Mesendoderm (in vitro differentiated cells): ENCODE measurements around the gene VPS35.

Experiments
- DNase-seq: peaks from one replicate; pipeline ENCODE4 v3.0.0; 2013
- H2AK5ac ChIP-seq: 2 replicates; pipeline ENCODE4 v1.6.1; 2013; ENCODE audit warnings: low read length, inconsistent platforms
- H2BK120ac ChIP-seq: 2 replicates; pipeline ENCODE4 v1.6.1; 2013; ENCODE audit warnings: low read depth, mild to moderate bottlenecking, low read length, moderate library complexity, mixed read lengths
- H2BK15ac ChIP-seq: replicated peaks from 2 replicates; pipeline ENCODE4 v1.6.1; 2013; ENCODE audit warnings: low read depth, mild to moderate bottlenecking, moderate library complexity
- H2BK5ac ChIP-seq: 2 replicates; pipeline ENCODE4 v1.6.1; 2013; ENCODE audit warnings: low read length, inconsistent platforms
- H3K18ac ChIP-seq: 2 replicates; pipeline ENCODE4 v1.6.1; 2013; ENCODE audit warnings: mild to moderate bottlenecking, low read length, mixed read lengths
- H3K23ac ChIP-seq: one replicate; pipeline ENCODE4 v1.6.1; 2013; ENCODE audit warnings: low read length
- H3K27ac ChIP-seq: 2 replicates; pipeline ENCODE4 v1.5.1; 2013; ENCODE audit warnings: low read depth, mild to moderate bottlenecking, inconsistent platforms, low read length, moderate library complexity
- H3K27me3 ChIP-seq: 2 replicates; pipeline ENCODE4 v1.6.1; 2013; ENCODE audit warnings: low read length, control low read depth, mild to moderate bottlenecking, inconsistent platforms; ENCODE audit not compliant: insufficient read depth, poor library complexity
- H3K36me3 ChIP-seq: 2 replicates; pipeline ENCODE4 v1.6.1; 2013; ENCODE audit warnings: low read length, inconsistent platforms; ENCODE audit not compliant: control insufficient read depth, insufficient read depth
- H3K4ac ChIP-seq: one replicate; pipeline ENCODE4 v1.6.1; 2013; ENCODE audit warnings: low read depth, mild to moderate bottlenecking, low read length, moderate library complexity
- H3K4me1 ChIP-seq: 2 replicates; pipeline ENCODE4 v1.6.1; 2013; ENCODE audit warnings: low read depth, low read length, inconsistent platforms; ENCODE audit not compliant: control insufficient read depth
- H3K4me2 ChIP-seq: 2 replicates; pipeline ENCODE4 v1.6.1; 2013; ENCODE audit warnings: low read length
- H3K4me3 ChIP-seq: 2 replicates; pipeline ENCODE4 v1.5.1; 2013; ENCODE audit warnings: mild to moderate bottlenecking, low read length
- H3K56ac ChIP-seq: one replicate; pipeline ENCODE4 v1.6.1; 2013; ENCODE audit warnings: low read length
- H3K79me1 ChIP-seq: 2 replicates; pipeline ENCODE4 v1.6.1; 2013; ENCODE audit warnings: low read length, inconsistent platforms
- H3K79me2 ChIP-seq: 2 replicates; pipeline ENCODE4 v1.6.1; 2013; ENCODE audit warnings: mild to moderate bottlenecking, low read length; ENCODE audit not compliant: control insufficient read depth, insufficient read depth
- H3K9ac ChIP-seq: 2 replicates; pipeline ENCODE4 v1.6.1; 2013; ENCODE audit warnings: low read length, inconsistent platforms
- H4K5ac ChIP-seq: one replicate; pipeline ENCODE4 v1.6.1; 2013; ENCODE audit warnings: low read length
- H4K8ac ChIP-seq: one replicate; pipeline ENCODE4 v1.6.1; 2013; ENCODE audit warnings: low read depth, mild to moderate bottlenecking, control low read depth, low read length, moderate library complexity
- WGBS: extraction: QIAGEN DNeasy Blood & Tissue Kit; methylation state at CpG from one replicate; pipeline ENCODE4 v1.1.7; 2013; ENCODE audit warnings: low lambda C conversion rate, missing lambda C conversion rate; ENCODE audit not compliant: insufficient coverage; ENCODE audit errors: extremely low coverage; 5-methylcytosine and 5-hydroxymethylcytosine counted together

VPS35 gene

GRCh38 chr16:46717692-46718091, 28.7 kb upstream of the VPS35 start:
- Histone ChIP-seq H3K36me3 (no peaks in the 10 kb centered on the region), H3K4ac (no peak overlapping the region), H3K18ac (no peak overlapping the region), H3K27me3 (no peaks in the 10 kb centered on the region), H2AK5ac (no peak overlapping the region), H3K23ac (no peak overlapping the region), H2BK15ac (no peak overlapping the region), H3K79me2 (no peaks in the 10 kb centered on the region), H3K4me3 (no peak overlapping the region), H3K9ac (no peak overlapping the region), H3K4me2 (no peak overlapping the region), H2BK5ac (no peak overlapping the region), H4K5ac (no peak overlapping the region), H3K4me1 (no peaks in the 10 kb centered on the region), H3K56ac (no peak overlapping the region), H3K79me1 (no peaks in the 10 kb centered on the region), H3K27ac (no peak overlapping the region), H2BK120ac (no peak overlapping the region), H4K8ac (no peak overlapping the region)
- WGBS = no CpG with 5 or more reads among the region's 2 CpGs
- no peak for DNase-seq

DNA sequence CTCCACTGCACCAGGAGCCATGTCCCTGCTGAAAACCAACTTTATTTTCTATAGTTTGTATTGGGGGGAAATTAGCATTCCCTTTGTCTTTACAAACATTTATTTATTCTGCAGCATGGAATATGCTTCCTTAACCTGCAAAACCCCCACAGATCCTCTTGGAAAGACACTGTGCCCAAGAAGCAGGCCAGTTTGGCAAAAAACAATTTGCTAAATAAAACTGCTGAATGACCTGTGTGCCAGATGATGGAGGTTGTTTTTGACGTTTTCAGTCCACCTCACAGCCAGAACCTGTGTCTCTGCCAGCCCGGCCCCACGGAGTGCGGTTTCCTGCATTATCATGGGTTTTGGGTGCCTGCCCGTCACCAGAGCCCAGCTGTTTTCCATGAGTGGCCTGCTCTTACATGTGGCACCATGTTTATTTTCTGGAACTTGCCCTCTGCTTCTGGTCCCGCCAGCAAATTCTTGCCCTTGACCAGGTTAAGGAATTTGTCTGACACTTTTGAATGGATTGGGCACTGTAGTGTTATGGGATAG, 26.9 kb upstream of the VPS35 start:
- no peak overlapping the region for H3K9ac ChIP-seq
- WGBS = no CpG with 5 or more reads among the region's 6 CpGs
- no peak overlapping the region for H3K4ac ChIP-seq
- H3K36me3 ChIP-seq = no peaks in the 10 kb centered on the region
- no peaks in the 10 kb centered on the region for H3K4me1 ChIP-seq
- no peak overlapping the region for H4K8ac ChIP-seq
- H3K23ac ChIP-seq = no peak overlapping the region
- H2BK15ac ChIP-seq = no peak overlapping the region
- no peak overlapping the region for H3K4me2 ChIP-seq
- H3K27me3 ChIP-seq = no peaks in the 10 kb centered on the region
- no peak overlapping the region for H3K27ac ChIP-seq
- H3K79me2 ChIP-seq = no peaks in the 10 kb centered on the region
- H3K4me3 ChIP-seq = no peak overlapping the region
- no peak overlapping the region for H4K5ac ChIP-seq
- DNase-seq = no peak
- H2BK120ac ChIP-seq = no peak overlapping the region
- H2BK5ac ChIP-seq = no peak overlapping the region
- H3K18ac ChIP-seq = no peak overlapping the region
- H3K79me1 ChIP-seq = no peaks in the 10 kb centered on the region
- no peak overlapping the region for H3K56ac ChIP-seq
- H2AK5ac ChIP-seq = no peak overlapping the region

DNA sequence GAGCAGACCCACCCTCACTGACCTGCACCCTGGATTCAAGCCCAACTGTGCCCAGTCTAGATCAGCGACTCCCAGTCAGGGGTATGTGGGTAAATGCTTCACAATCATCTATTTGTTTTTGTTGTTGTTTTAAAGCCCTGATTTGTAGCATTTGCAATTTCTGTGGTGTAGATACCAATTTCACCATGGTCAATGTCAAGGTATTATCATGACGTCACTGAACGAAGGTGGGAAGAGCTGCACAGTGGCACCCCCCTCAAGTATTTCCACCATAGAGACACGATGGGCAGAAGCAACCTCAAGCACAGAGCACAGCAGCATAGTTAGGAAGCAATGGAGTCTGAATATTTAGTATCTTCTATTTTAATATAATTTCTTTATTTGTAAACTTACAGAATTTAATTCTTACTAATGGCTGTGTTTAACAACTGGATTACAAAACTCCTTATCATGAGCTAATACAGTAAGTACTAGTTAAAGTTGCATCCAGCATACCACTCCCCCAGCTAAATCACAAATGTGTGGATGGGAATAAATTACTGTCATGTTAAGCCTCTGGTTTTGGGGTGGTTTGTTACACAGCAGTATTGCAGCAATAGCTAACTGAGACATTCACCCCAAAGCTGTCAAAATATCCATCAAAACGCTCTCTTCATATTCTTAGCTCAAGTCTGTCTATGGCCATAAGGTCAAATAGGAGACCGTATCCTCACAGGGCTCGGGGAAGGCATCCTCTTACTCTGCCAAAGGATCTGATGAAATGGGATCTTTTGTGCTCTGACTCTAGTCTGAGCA, 26.0 kb upstream of the VPS35 start:
- no peak overlapping the region for H3K9ac ChIP-seq

GRCh38 chr16:46713634-46714033, 24.7 kb upstream of the VPS35 start:
- H3K18ac ChIP-seq = no peak overlapping the region
- H4K8ac ChIP-seq = no peak overlapping the region
- H3K4me3 ChIP-seq = no peak overlapping the region
- no peak overlapping the region for H2BK120ac ChIP-seq
- H3K79me2 ChIP-seq = no peaks in the 10 kb centered on the region
- no peaks in the 10 kb centered on the region for H3K4me1 ChIP-seq
- H3K23ac ChIP-seq = no peak overlapping the region
- H2AK5ac ChIP-seq = no peak overlapping the region
- no peak overlapping the region for H3K4me2 ChIP-seq
- H3K27me3 ChIP-seq = no peaks in the 10 kb centered on the region
- H4K5ac ChIP-seq = no peak overlapping the region
- H2BK15ac ChIP-seq = no peak overlapping the region
- H3K79me1 ChIP-seq = no peaks in the 10 kb centered on the region
- H3K9ac ChIP-seq = no peak overlapping the region
- no peak overlapping the region for H3K4ac ChIP-seq
- no peak for DNase-seq
- no peak overlapping the region for H2BK5ac ChIP-seq
- H3K36me3 ChIP-seq = no peaks in the 10 kb centered on the region
- no peak overlapping the region for H3K27ac ChIP-seq
- no CpG with 5 or more reads among the region's 3 CpGs for WGBS
- H3K56ac ChIP-seq = no peak overlapping the region

More for the DNA sequence above, 26.0 kb upstream of the VPS35 start:
- Histone ChIP-seq H3K4ac (no peak overlapping the region), H3K79me2 (no peaks in the 10 kb centered on the region), H3K56ac (no peak overlapping the region), H2BK120ac (no peak overlapping the region), H3K79me1 (no peaks in the 10 kb centered on the region), H3K36me3 (no peaks in the 10 kb centered on the region), H2AK5ac (no peak overlapping the region), H4K8ac (no peak overlapping the region), H3K4me3 (no peak overlapping the region), H3K27me3 (no peaks in the 10 kb centered on the region), H2BK15ac (no peak overlapping the region), H3K4me2 (no peak overlapping the region), H2BK5ac (no peak overlapping the region), H4K5ac (no peak overlapping the region), H3K4me1 (no peaks in the 10 kb centered on the region), H3K18ac (no peak overlapping the region), H3K27ac (no peak overlapping the region), H3K23ac (no peak overlapping the region)
- DNase-seq = no peak
- WGBS = no CpG with 5 or more reads among the region's 7 CpGs

GRCh38 chr16:46712911-46713310, 23.9 kb upstream of the VPS35 start:
- H3K27me3 ChIP-seq = no peaks in the 10 kb centered on the region
- no peak overlapping the region for H3K23ac ChIP-seq
- H2BK15ac ChIP-seq = no peak overlapping the region
- no peak overlapping the region for H4K5ac ChIP-seq
- H3K9ac ChIP-seq = no peak overlapping the region
- H3K4me3 ChIP-seq = no peak overlapping the region
- H3K36me3 ChIP-seq = no peaks in the 10 kb centered on the region
- no peak overlapping the region for H2AK5ac ChIP-seq
- H3K4me1 ChIP-seq = no peaks in the 10 kb centered on the region
- H3K27ac ChIP-seq = no peak overlapping the region
- H3K79me1 ChIP-seq = no peaks in the 10 kb centered on the region
- no peak overlapping the region for H3K4ac ChIP-seq
- no CpG with 5 or more reads among the region's 3 CpGs for WGBS
- H3K4me2 ChIP-seq = no peak overlapping the region
- no peaks in the 10 kb centered on the region for H3K79me2 ChIP-seq
- H4K8ac ChIP-seq = no peak overlapping the region
- no peak overlapping the region for H2BK5ac ChIP-seq
- H2BK120ac ChIP-seq = no peak overlapping the region
- H3K18ac ChIP-seq = no peak overlapping the region
- no peak for DNase-seq
- H3K56ac ChIP-seq = no peak overlapping the region
